ENCODE measurements around the gene KCNJ2. TPM values are rescaled to one million over a fixed set of nuclear protein-coding genes. Genes with fewer than 3 reads are reported as not detected.

KCNJ2 gene
- total RNA-seq, 1 experiment from 2014 or later, result not detected

DNA sequence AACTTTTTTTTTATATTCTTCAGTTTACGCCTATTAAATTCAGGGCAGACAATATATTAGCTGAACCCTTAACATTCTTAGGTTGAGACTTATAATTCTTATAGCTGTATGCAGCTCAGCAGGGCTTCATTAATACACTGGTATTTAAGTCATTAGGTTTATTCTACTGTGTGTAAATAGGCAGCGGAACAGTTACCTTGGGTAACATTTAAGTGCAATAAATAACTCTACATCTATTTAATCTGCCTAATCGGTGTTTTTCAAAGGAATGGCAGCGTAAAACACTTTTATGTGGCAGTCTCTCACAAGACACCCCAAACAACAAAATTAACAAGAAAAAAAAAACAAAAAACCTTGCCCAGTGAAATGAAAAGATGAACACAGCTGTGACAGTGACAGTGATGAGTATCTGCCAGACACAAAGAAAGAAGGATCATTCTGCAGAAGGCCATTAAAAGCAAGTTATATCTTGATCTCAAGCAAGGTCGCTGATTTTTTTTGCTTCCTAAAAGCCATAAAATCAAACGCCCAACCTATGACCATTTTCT lies 32.6 kb downstream of the KCNJ2 start:
- POLR2A ChIA-PET, result no interaction called here

More for the DNA sequence above, 32.6 kb downstream of the KCNJ2 start:
- H3K27ac ChIP-seq (ENCODE audit: low read depth, low read length), result no peak overlapping the region
- H3K4me1 ChIP-seq (ENCODE audit: control insufficient read depth in 1 of 2, insufficient read depth in 2 of 2, low read length in 2 of 2), result no peaks in the 10 kb centered on the region
- no peaks in the 10 kb centered on the region for H3K79me2 ChIP-seq (ENCODE audit: insufficient read depth, low read length)
- no peak overlapping the region for H2AFZ ChIP-seq (ENCODE audit: low read depth, low read length, poor library complexity, severe bottlenecking)
- ATAC-seq, result no peak
- no peak for TF ChIP-seq CEBPB (IDR thresholded peaks at IDR 0.05; ENCODE audit: low read depth)
- TF ChIP-seq ELF1 (IDR thresholded peaks at IDR 0.05; ENCODE audit: borderline replicate concordance, low read depth), result no peak
- TF ChIP-seq FOSL1 (IDR thresholded peaks at IDR 0.05; ENCODE audit: low read depth), result no peak
- TF ChIP-seq EGR1 (IDR thresholded peaks at IDR 0.05; ENCODE audit: low read depth), result no peak
- TF ChIP-seq, protein P1, sequence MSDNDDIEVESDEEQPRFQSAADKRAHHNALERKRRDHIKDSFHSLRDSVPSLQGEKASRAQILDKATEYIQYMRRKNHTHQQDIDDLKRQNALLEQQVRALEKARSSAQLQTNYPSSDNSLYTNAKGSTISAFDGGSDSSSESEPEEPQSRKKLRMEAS (IDR thresholded peaks at IDR 0.05), result no peak
- no peak for TF ChIP-seq JUND (IDR thresholded peaks at IDR 0.05)
- no peak for TF ChIP-seq ZFX (IDR thresholded peaks at IDR 0.05)
- TF ChIP-seq SIN3A (IDR thresholded peaks at IDR 0.05; ENCODE audit: low read depth), result no peak
- no peak for TF ChIP-seq TCF7L2 (IDR thresholded peaks at IDR 0.05; ENCODE audit: borderline replicate concordance, extremely low read depth, insufficient read depth, insufficient read length)
- TF ChIP-seq, protein P2, sequence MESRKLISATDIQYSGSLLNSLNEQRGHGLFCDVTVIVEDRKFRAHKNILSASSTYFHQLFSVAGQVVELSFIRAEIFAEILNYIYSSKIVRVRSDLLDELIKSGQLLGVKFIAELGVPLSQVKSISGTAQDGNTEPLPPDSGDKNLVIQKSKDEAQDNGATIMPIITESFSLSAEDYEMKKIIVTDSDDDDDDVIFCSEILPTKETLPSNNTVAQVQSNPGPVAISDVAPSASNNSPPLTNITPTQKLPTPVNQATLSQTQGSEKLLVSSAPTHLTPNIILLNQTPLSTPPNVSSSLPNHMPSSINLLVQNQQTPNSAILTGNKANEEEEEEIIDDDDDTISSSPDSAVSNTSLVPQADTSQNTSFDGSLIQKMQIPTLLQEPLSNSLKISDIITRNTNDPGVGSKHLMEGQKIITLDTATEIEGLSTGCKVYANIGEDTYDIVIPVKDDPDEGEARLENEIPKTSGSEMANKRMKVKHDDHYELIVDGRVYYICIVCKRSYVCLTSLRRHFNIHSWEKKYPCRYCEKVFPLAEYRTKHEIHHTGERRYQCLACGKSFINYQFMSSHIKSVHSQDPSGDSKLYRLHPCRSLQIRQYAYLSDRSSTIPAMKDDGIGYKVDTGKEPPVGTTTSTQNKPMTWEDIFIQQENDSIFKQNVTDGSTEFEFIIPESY (IDR thresholded peaks at IDR 0.05; ENCODE audit: extremely low read depth, insufficient replicate concordance, low read length), result no peak
- no peak for TF ChIP-seq SRF (IDR thresholded peaks at IDR 0.05; ENCODE audit: low read depth)
- TF ChIP-seq POLR2A (IDR thresholded peaks at IDR 0.05; ENCODE audit: borderline replicate concordance, extremely low read depth, insufficient read depth, insufficient read length), result no peak
- TF ChIP-seq EZH2phosphoT487 (IDR thresholded peaks at IDR 0.05; ENCODE audit: borderline replicate concordance), result no peak
- TF ChIP-seq, protein P3, sequence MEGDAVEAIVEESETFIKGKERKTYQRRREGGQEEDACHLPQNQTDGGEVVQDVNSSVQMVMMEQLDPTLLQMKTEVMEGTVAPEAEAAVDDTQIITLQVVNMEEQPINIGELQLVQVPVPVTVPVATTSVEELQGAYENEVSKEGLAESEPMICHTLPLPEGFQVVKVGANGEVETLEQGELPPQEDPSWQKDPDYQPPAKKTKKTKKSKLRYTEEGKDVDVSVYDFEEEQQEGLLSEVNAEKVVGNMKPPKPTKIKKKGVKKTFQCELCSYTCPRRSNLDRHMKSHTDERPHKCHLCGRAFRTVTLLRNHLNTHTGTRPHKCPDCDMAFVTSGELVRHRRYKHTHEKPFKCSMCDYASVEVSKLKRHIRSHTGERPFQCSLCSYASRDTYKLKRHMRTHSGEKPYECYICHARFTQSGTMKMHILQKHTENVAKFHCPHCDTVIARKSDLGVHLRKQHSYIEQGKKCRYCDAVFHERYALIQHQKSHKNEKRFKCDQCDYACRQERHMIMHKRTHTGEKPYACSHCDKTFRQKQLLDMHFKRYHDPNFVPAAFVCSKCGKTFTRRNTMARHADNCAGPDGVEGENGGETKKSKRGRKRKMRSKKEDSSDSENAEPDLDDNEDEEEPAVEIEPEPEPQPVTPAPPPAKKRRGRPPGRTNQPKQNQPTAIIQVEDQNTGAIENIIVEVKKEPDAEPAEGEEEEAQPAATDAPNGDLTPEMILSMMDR (IDR thresholded peaks at IDR 0.05 in 2 of 3, conservative IDR thresholded peaks at IDR 0.05 in 1 of 3; ENCODE audit: borderline replicate concordance in 1 of 3, insufficient read depth in 1 of 3, low read depth in 2 of 3, low read length in 2 of 3), result no peak
- TF ChIP-seq, protein P4, sequence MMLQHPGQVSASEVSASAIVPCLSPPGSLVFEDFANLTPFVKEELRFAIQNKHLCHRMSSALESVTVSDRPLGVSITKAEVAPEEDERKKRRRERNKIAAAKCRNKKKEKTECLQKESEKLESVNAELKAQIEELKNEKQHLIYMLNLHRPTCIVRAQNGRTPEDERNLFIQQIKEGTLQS (IDR thresholded peaks at IDR 0.05), result no peak
- TF ChIP-seq CBX3 (IDR thresholded peaks at IDR 0.05; ENCODE audit: low read depth), result no peak
- no peak for TF ChIP-seq SP1 (IDR thresholded peaks at IDR 0.05; ENCODE audit: low read depth)
- no peak for TF ChIP-seq EZH2 (IDR thresholded peaks at IDR 0.05)
- no peak for TF ChIP-seq RAD21 (IDR thresholded peaks at IDR 0.05; ENCODE audit: low read depth)
- intact Hi-C loops (cut with micrococcal nuclease), result no loop called here
- no peaks in the 10 kb centered on the region for H3K27me3 ChIP-seq (ENCODE audit: insufficient read depth, low read length)
- H3K9ac ChIP-seq (ENCODE audit: low read length), result no peak overlapping the region
- no peaks in the 10 kb centered on the region for H4K20me1 ChIP-seq (ENCODE audit: insufficient read depth)
- no peaks in the 10 kb centered on the region for H3K9me2 ChIP-seq (ENCODE audit: insufficient read depth)
- H3K9me3 ChIP-seq (ENCODE audit: control insufficient read depth in 1 of 2, insufficient read depth in 1 of 2, low read depth in 1 of 2, low read length in 2 of 2), result peaks cover 0 to 18% of the 10 kb centered on the region in 2 experiments; a peak in 1 of 4 replicates
- no peaks in the 10 kb centered on the region for H3K36me3 ChIP-seq (ENCODE audit: control insufficient read depth in 1 of 2, insufficient read depth in 2 of 2, low read length in 2 of 2)
- BruUV-seq (replicated peaks), result no TSS peak
- no peak overlapping the region for H3K4me2 ChIP-seq (ENCODE audit: low read length)
- no peak for DNase-seq (ENCODE audit: low read depth, low spot score)
- ChIA-PET CTCF (no interaction called here), RAD21 (ENCODE audit: low non-redundant PET in 1 of 2, low total read pairs in 2 of 2, uncharacterized antibody in 2 of 2, unreplicated experiment in 2 of 2) (no interaction called here)
- no peak overlapping the region for H3K4me3 ChIP-seq (replicated peaks in 1 of 2; ENCODE audit: low read depth in 1 of 2, low read length in 2 of 2)

All from HCT116 (cell line).